Activated CD4-positive, alpha-beta T cell treated with anti-CD3 and anti-CD28 coated beads, Interleukin-2, amount 10 ng/mL, durations not matched to agents 24 days and 14 days (primary cell): Measurements from ENCODE around the gene ADGRL3. TPM values are rescaled to one million over a fixed set of nuclear protein-coding genes. Genes with fewer than 3 reads are reported as not detected.

ENCODE experiments used
- DNase-seq: peaks from one replicate; pipeline ENCODE4 v3.0.0; 2022
- H3K27ac Mint-ChIP-seq: one replicate; pipeline ENCODE4 v1.8.0; 2022; ENCODE audit warnings: mild to moderate bottlenecking, mixed read lengths
- H3K27me3 Mint-ChIP-seq: one replicate; pipeline ENCODE4 v1.8.0; 2022; ENCODE audit warnings: mixed read lengths
- H3K36me3 Mint-ChIP-seq: one replicate; pipeline ENCODE4 v1.8.0; 2022; ENCODE audit warnings: low read depth, mild to moderate bottlenecking, mixed read lengths
- H3K4me1 Mint-ChIP-seq: one replicate; pipeline ENCODE4 v1.8.0; 2021; ENCODE audit warnings: mixed read lengths
- H3K4me3 Mint-ChIP-seq: one replicate; pipeline ENCODE4 v1.8.0; 2022; ENCODE audit warnings: mild to moderate bottlenecking, moderate library complexity, mixed read lengths
- H3K9me3 Mint-ChIP-seq: one replicate; pipeline ENCODE4 v1.8.0; 2021; ENCODE audit warnings: mixed read lengths
- intact Hi-C: fragments of 100-400 bp; cut with micrococcal nuclease; formaldehyde crosslinking; loops from one replicate; pipeline ENCODE4 v1.15.1; 2023
- total RNA-seq: library from RNA; stranded (reverse); gene quantifications from 2 replicates; pipeline ENCODE4 v1.2.3, GENCODE V29; 2022

ADGRL3 gene
- total RNA-seq, 1 donor from 2014 or later: not detected

- no peak for DNase-seq
- Mint-ChIP-seq H3K9me3 (no peaks in the 10 kb centered on the region), H3K27me3 (no peaks in the 10 kb centered on the region), H3K36me3 (no peaks in the 10 kb centered on the region), H3K27ac (no peak overlapping the region), H3K4me3 (no peak overlapping the region), H3K4me1 (no peaks in the 10 kb centered on the region)
- intact Hi-C loops: no loop called here
These were observed 17.1 kb downstream of the ADGRL3 start for GRCh38 chr4:61217222-61217621.

GRCh38 chr4:61220556-61220955 is 20.4 kb downstream of the ADGRL3 start:
- DNase-seq: no peak
- H3K27ac Mint-ChIP-seq: no peak overlapping the region
- H3K4me1 Mint-ChIP-seq: no peaks in the 10 kb centered on the region
- H3K9me3 Mint-ChIP-seq: no peaks in the 10 kb centered on the region
- no peak overlapping the region for H3K4me3 Mint-ChIP-seq
- no peaks in the 10 kb centered on the region for H3K36me3 Mint-ChIP-seq
- H3K27me3 Mint-ChIP-seq: no peaks in the 10 kb centered on the region
- intact Hi-C loops: no loop called here

GRCh38 chr4:61223385-61223784 is 23.3 kb downstream of the ADGRL3 start:
- Mint-ChIP-seq H3K9me3 (no peaks in the 10 kb centered on the region), H3K4me3 (no peak overlapping the region), H3K27me3 (no peaks in the 10 kb centered on the region), H3K36me3 (no peaks in the 10 kb centered on the region), H3K27ac (no peak overlapping the region), H3K4me1 (no peaks in the 10 kb centered on the region)
- DNase-seq: no peak
- intact Hi-C loops: no loop called here

- Mint-ChIP-seq H3K27ac (no peak overlapping the region), H3K9me3 (no peaks in the 10 kb centered on the region), H3K4me1 (no peaks in the 10 kb centered on the region), H3K4me3 (no peak overlapping the region), H3K27me3 (no peaks in the 10 kb centered on the region), H3K36me3 (no peaks in the 10 kb centered on the region)
- intact Hi-C loops: no loop called here
- DNase-seq: no peak
These were observed 24.4 kb downstream of the ADGRL3 start for GRCh38 chr4:61224573-61224972.

GRCh38 chr4:61225656-61226055 is 25.5 kb downstream of the ADGRL3 start:
- no peaks in the 10 kb centered on the region for H3K27me3 Mint-ChIP-seq
- no peaks in the 10 kb centered on the region for H3K9me3 Mint-ChIP-seq
- H3K27ac Mint-ChIP-seq: no peak overlapping the region
- no peaks in the 10 kb centered on the region for H3K4me1 Mint-ChIP-seq
- no peaks in the 10 kb centered on the region for H3K36me3 Mint-ChIP-seq
- H3K4me3 Mint-ChIP-seq: no peak overlapping the region
- DNase-seq: no peak
- intact Hi-C loops: no loop called here

- H3K4me3 Mint-ChIP-seq: no peak overlapping the region
- no peak overlapping the region for H3K27ac Mint-ChIP-seq
- intact Hi-C loops: no loop called here
- H3K4me1 Mint-ChIP-seq: no peaks in the 10 kb centered on the region
- no peaks in the 10 kb centered on the region for H3K9me3 Mint-ChIP-seq
- no peak for DNase-seq
- no peaks in the 10 kb centered on the region for H3K36me3 Mint-ChIP-seq
- H3K27me3 Mint-ChIP-seq: no peaks in the 10 kb centered on the region
These were observed 31.3 kb downstream of the ADGRL3 start for GRCh38 chr4:61231421-61231820.

GRCh38 chr4:61239250-61239649 is 39.1 kb downstream of the ADGRL3 start:
- H3K9me3 Mint-ChIP-seq: no peaks in the 10 kb centered on the region
- no peak for DNase-seq
- H3K36me3 Mint-ChIP-seq: no peaks in the 10 kb centered on the region
- no peaks in the 10 kb centered on the region for H3K4me1 Mint-ChIP-seq
- no peak overlapping the region for H3K4me3 Mint-ChIP-seq
- no peak overlapping the region for H3K27ac Mint-ChIP-seq
- H3K27me3 Mint-ChIP-seq: no peaks in the 10 kb centered on the region
- intact Hi-C loops: no loop called here

GRCh38 chr4:61243962-61244361 is 43.8 kb downstream of the ADGRL3 start:
- intact Hi-C loops: no loop called here
- no peaks in the 10 kb centered on the region for H3K4me1 Mint-ChIP-seq
- no peak overlapping the region for H3K4me3 Mint-ChIP-seq
- no peaks in the 10 kb centered on the region for H3K27me3 Mint-ChIP-seq
- no peak for DNase-seq
- H3K36me3 Mint-ChIP-seq: no peaks in the 10 kb centered on the region
- H3K27ac Mint-ChIP-seq: no peak overlapping the region
- no peaks in the 10 kb centered on the region for H3K9me3 Mint-ChIP-seq

GRCh38 chr4:61245069-61245714 is 45.1 kb downstream of the ADGRL3 start:
- H3K4me3 Mint-ChIP-seq: no peak overlapping the region
- H3K27me3 Mint-ChIP-seq: no peaks in the 10 kb centered on the region
- no peaks in the 10 kb centered on the region for H3K4me1 Mint-ChIP-seq
- H3K27ac Mint-ChIP-seq: no peak overlapping the region
- no peaks in the 10 kb centered on the region for H3K9me3 Mint-ChIP-seq
- no peak for DNase-seq
- intact Hi-C loops: no loop called here
- no peaks in the 10 kb centered on the region for H3K36me3 Mint-ChIP-seq

- no peak overlapping the region for H3K27ac Mint-ChIP-seq
- no peak for DNase-seq
- H3K4me3 Mint-ChIP-seq: no peak overlapping the region
- no peaks in the 10 kb centered on the region for H3K36me3 Mint-ChIP-seq
- intact Hi-C loops: no loop called here
- no peaks in the 10 kb centered on the region for H3K4me1 Mint-ChIP-seq
- no peaks in the 10 kb centered on the region for H3K27me3 Mint-ChIP-seq
- H3K9me3 Mint-ChIP-seq: no peaks in the 10 kb centered on the region
These were observed 45.9 kb downstream of the ADGRL3 start for GRCh38 chr4:61246034-61246433.

- H3K9me3 Mint-ChIP-seq: no peaks in the 10 kb centered on the region
These were observed 48.6 kb downstream of the ADGRL3 start for GRCh38 chr4:61248705-61249104.

GRCh38 chr4:61251129-61251528 is 51.0 kb downstream of the ADGRL3 start:
- Mint-ChIP-seq H3K9me3 (no peaks in the 10 kb centered on the region), H3K4me1 (no peaks in the 10 kb centered on the region), H3K36me3 (no peaks in the 10 kb centered on the region), H3K4me3 (no peak overlapping the region), H3K27me3 (no peaks in the 10 kb centered on the region), H3K27ac (no peak overlapping the region)
- DNase-seq: no peak
- intact Hi-C loops: no loop called here

More at GRCh38 chr4:61248705-61249104, 48.6 kb downstream of the ADGRL3 start:
- no peak for DNase-seq
- Mint-ChIP-seq H3K36me3 (no peaks in the 10 kb centered on the region), H3K4me1 (no peaks in the 10 kb centered on the region), H3K27ac (no peak overlapping the region), H3K4me3 (no peak overlapping the region), H3K27me3 (no peaks in the 10 kb centered on the region)
- intact Hi-C loops: no loop called here

- no peaks in the 10 kb centered on the region for H3K9me3 Mint-ChIP-seq
- no peak for DNase-seq
- intact Hi-C loops: no loop called here
- H3K27me3 Mint-ChIP-seq: no peaks in the 10 kb centered on the region
- H3K4me1 Mint-ChIP-seq: no peaks in the 10 kb centered on the region
- no peak overlapping the region for H3K4me3 Mint-ChIP-seq
- no peak overlapping the region for H3K27ac Mint-ChIP-seq
- H3K36me3 Mint-ChIP-seq: no peaks in the 10 kb centered on the region
These were observed 54.3 kb downstream of the ADGRL3 start for GRCh38 chr4:61254406-61254805.

- Mint-ChIP-seq H3K36me3 (no peaks in the 10 kb centered on the region), H3K27me3 (no peaks in the 10 kb centered on the region), H3K4me3 (no peak overlapping the region), H3K4me1 (no peaks in the 10 kb centered on the region), H3K27ac (no peak overlapping the region), H3K9me3 (no peaks in the 10 kb centered on the region)
- intact Hi-C loops: no loop called here
- DNase-seq: no peak
These were observed 73.1 kb downstream of the ADGRL3 start for GRCh38 chr4:61273233-61273632.

GRCh38 chr4:61274286-61274685 is 74.2 kb downstream of the ADGRL3 start:
- H3K4me1 Mint-ChIP-seq: no peaks in the 10 kb centered on the region
- H3K36me3 Mint-ChIP-seq: no peaks in the 10 kb centered on the region
- no peaks in the 10 kb centered on the region for H3K27me3 Mint-ChIP-seq
- H3K27ac Mint-ChIP-seq: no peak overlapping the region
- H3K9me3 Mint-ChIP-seq: no peaks in the 10 kb centered on the region
- no peak for DNase-seq
- intact Hi-C loops: no loop called here
- no peak overlapping the region for H3K4me3 Mint-ChIP-seq
